Endothelial cell (in vitro differentiated cells): ENCODE data around the gene PRKG1. TPM values are rescaled to one million over a fixed set of nuclear protein-coding genes. Genes with fewer than 3 reads are reported as not detected.

ENCODE experiments used
- DNase-seq: peaks from one replicate; pipeline ENCODE4 v3.0.0; 2021; ENCODE audit warnings: low spot score
- H3K27ac Mint-ChIP-seq: one replicate; pipeline ENCODE4 v1.8.0; 2021; ENCODE audit warnings: mixed read lengths, inconsistent platforms; ENCODE audit not compliant: unreplicated experiment
- H3K27me3 Mint-ChIP-seq: one replicate; pipeline ENCODE4 v1.8.0; 2021; ENCODE audit warnings: mild to moderate bottlenecking, moderate library complexity, mixed read lengths, inconsistent platforms; ENCODE audit not compliant: unreplicated experiment
- H3K36me3 Mint-ChIP-seq: one replicate; pipeline ENCODE4 v1.8.0; 2021; ENCODE audit warnings: mild to moderate bottlenecking, low read depth, mixed read lengths, inconsistent platforms; ENCODE audit not compliant: unreplicated experiment
- H3K4me1 Mint-ChIP-seq: one replicate; pipeline ENCODE4 v1.8.0; 2021; ENCODE audit warnings: mild to moderate bottlenecking, mixed read lengths, inconsistent platforms; ENCODE audit not compliant: unreplicated experiment
- H3K4me3 Mint-ChIP-seq: one replicate; pipeline ENCODE4 v1.8.0; 2021; ENCODE audit warnings: mild to moderate bottlenecking, mixed read lengths, inconsistent platforms; ENCODE audit not compliant: unreplicated experiment
- H3K9me3 Mint-ChIP-seq: one replicate; pipeline ENCODE4 v1.8.0; 2021; ENCODE audit warnings: mixed read lengths, inconsistent platforms; ENCODE audit not compliant: unreplicated experiment
- CTCF ChIP-seq: fragments of 200-600 bp; sonication (generic); IDR thresholded peaks from one replicate; pipeline ENCODE4 v1.5.0; 2021; ENCODE audit warnings: antibody characterized with exemption; ENCODE audit not compliant: unreplicated experiment
- total RNA-seq: library from RNA; stranded (reverse); fragmentation: NEBNext Ultra II Directional; extraction: Animal tissue kit (Norgen Biotek cat#: 25700); gene quantifications from one replicate; pipeline ENCODE4 v1.2.1, GENCODE V29; 2021; ENCODE audit not compliant: unreplicated experiment

Gene PRKG1
- total RNA-seq, 1 donor from 2014 or later: 10.7 TPM

- H3K27me3 Mint-ChIP-seq: no peaks in the 10 kb centered on the region
These were observed 725.8 kb downstream of the PRKG1 start for GRCh38 chr10:51800121-51800520.

GRCh38 chr10:51800725-51801424 lies 726.6 kb downstream of the PRKG1 start:
- no peaks in the 10 kb centered on the region for H3K9me3 Mint-ChIP-seq
- H3K4me3 Mint-ChIP-seq: no peak overlapping the region
- peaks cover 7% of the 10 kb centered on the region for H3K4me1 Mint-ChIP-seq
- no peak for TF ChIP-seq CTCF
- no peaks in the 10 kb centered on the region for H3K36me3 Mint-ChIP-seq
- DNase-seq: no peak
- no peaks in the 10 kb centered on the region for H3K27me3 Mint-ChIP-seq
- no peak overlapping the region for H3K27ac Mint-ChIP-seq

More at GRCh38 chr10:51800121-51800520, 725.8 kb downstream of the PRKG1 start:
- H3K36me3 Mint-ChIP-seq: no peaks in the 10 kb centered on the region
- no peak overlapping the region for H3K4me3 Mint-ChIP-seq
- H3K4me1 Mint-ChIP-seq: peaks cover 7% of the 10 kb centered on the region
- no peak for DNase-seq
- H3K27ac Mint-ChIP-seq: no peak overlapping the region
- TF ChIP-seq CTCF: no peak
- no peaks in the 10 kb centered on the region for H3K9me3 Mint-ChIP-seq

- DNase-seq: no peak
- no peaks in the 10 kb centered on the region for H3K36me3 Mint-ChIP-seq
- H3K27me3 Mint-ChIP-seq: no peaks in the 10 kb centered on the region
- no peak for TF ChIP-seq CTCF
- no peak overlapping the region for H3K27ac Mint-ChIP-seq
- H3K4me1 Mint-ChIP-seq: peaks cover 7% of the 10 kb centered on the region
- no peaks in the 10 kb centered on the region for H3K9me3 Mint-ChIP-seq
- no peak overlapping the region for H3K4me3 Mint-ChIP-seq
These were observed 727.7 kb downstream of the PRKG1 start for GRCh38 chr10:51802030-51802429.

GRCh38 chr10:51804866-51805265 lies 730.6 kb downstream of the PRKG1 start:
- no peak overlapping the region for H3K27ac Mint-ChIP-seq
- DNase-seq: no peak
- peaks cover 1% of the 10 kb centered on the region for H3K27me3 Mint-ChIP-seq
- no peak for TF ChIP-seq CTCF
- peaks cover 7% of the 10 kb centered on the region for H3K4me1 Mint-ChIP-seq
- H3K4me3 Mint-ChIP-seq: no peak overlapping the region
- no peaks in the 10 kb centered on the region for H3K36me3 Mint-ChIP-seq
- no peaks in the 10 kb centered on the region for H3K9me3 Mint-ChIP-seq

GRCh38 chr10:51806079-51806835 lies 732.0 kb downstream of the PRKG1 start:
- no peaks in the 10 kb centered on the region for H3K36me3 Mint-ChIP-seq
- H3K4me3 Mint-ChIP-seq: no peak overlapping the region
- DNase-seq: no peak
- no peak overlapping the region for H3K27ac Mint-ChIP-seq
- H3K4me1 Mint-ChIP-seq: peaks cover 7% of the 10 kb centered on the region
- no peaks in the 10 kb centered on the region for H3K9me3 Mint-ChIP-seq
- peaks cover 1% of the 10 kb centered on the region for H3K27me3 Mint-ChIP-seq
- TF ChIP-seq CTCF: no peak
